ENCODE measurements around the gene CDK17.
A peak's percentile ranks its signal among the peaks of the same experiment; 100 is the strongest.

DNA sequence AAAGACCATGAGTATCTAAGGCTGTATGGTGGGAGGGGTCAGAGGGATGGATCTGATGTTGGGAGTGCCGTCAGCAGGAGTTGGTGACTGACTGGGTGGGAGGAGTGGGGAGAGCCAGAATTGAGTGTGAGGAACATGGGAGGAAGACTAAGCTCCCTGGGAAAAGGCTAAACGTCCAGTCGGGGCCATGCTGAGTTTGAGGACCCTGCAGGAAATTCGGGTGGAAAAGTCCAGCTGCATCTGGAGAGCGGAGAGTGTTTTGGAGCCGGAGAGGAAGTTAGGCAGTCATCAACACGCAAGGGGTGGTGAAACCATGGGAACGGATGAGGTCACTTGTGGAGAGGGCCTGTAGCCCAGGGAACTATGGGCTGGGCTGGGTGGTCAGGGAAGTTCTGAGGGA, 145.2 kb downstream of the CDK17 start:
- no peak for TF ChIP-seq POLR2A (IDR thresholded peaks at IDR 0.05)
- TF ChIP-seq CTCF (IDR thresholded peaks at IDR 0.05) = no peak
- TF ChIP-seq EP300 (IDR thresholded peaks at IDR 0.05) = peak in 1 of 2 donors; percentile 24

Data from tibial nerve (tissue), 4 donors.